Measurements from ENCODE around the gene SNRNP40. TPM values are rescaled to one million over a fixed set of nuclear protein-coding genes. Genes with fewer than 3 reads are reported as not detected.

The SNRNP40 gene
- total and polyA plus RNA-seq, 2 of the 13 experiments (the other 11 are each of a cell fraction or from before 2014, with no cell fraction given), result 51.0 to 147 TPM

- TF ChIP-seq BCLAF1 (IDR thresholded peaks at IDR 0.05) (no peak), HMGA1 (CRISPR knock-in tag; conservative IDR thresholded peaks at IDR 0.05) (no peak), TGIF2 (CRISPR knock-in tag; IDR thresholded peaks at IDR 0.05) (no peak; the same call in 1 of the 2 replicates), ZNF274 (CRISPR knock-in tag; IDR thresholded peaks at IDR 0.05) (peak; percentile 46; the same call in 1 of the 2 replicates), ZNF543 (CRISPR knock-in tag; IDR thresholded peaks at IDR 0.05) (no peak), PRDM15 (CRISPR knock-in tag; IDR thresholded peaks at IDR 0.05) (0 out of 2 replicates have a peak, but pooled peaks have one; percentile 19), ZNF17 (CRISPR knock-in tag; IDR thresholded peaks at IDR 0.05) (no peak), ZNF660 (CRISPR knock-in tag; IDR thresholded peaks at IDR 0.05; ENCODE audit: borderline replicate concordance, low read depth) (no peak), SP4 (CRISPR knock-in tag; IDR thresholded peaks at IDR 0.05) (peak; percentile 82), PCBP2 (optimal IDR thresholded peaks at IDR 0.05; ENCODE audit: low read depth, low read length, poor library complexity, severe bottlenecking) (no peak), GPN1 (CRISPR knock-in tag; IDR thresholded peaks at IDR 0.05; ENCODE audit: borderline replicate concordance) (no peak), MTF2 (CRISPR knock-in tag; IDR thresholded peaks at IDR 0.05; ENCODE audit: borderline replicate concordance) (no peak), NR0B2 (CRISPR knock-in tag; IDR thresholded peaks at IDR 0.05) (no peak), ZFP91 (CRISPR knock-in tag; IDR thresholded peaks at IDR 0.05; ENCODE audit: borderline replicate concordance) (peak; percentile 67; the same call in 1 of the 2 replicates), GATAD2A (CRISPR knock-in tag; IDR thresholded peaks at IDR 0.05) (no peak), ATM (IDR thresholded peaks at IDR 0.05; ENCODE audit: borderline replicate concordance) (no peak), BHLHE40 (IDR thresholded peaks at IDR 0.05; ENCODE audit: low read length) (no peak), MBD4 (IDR thresholded peaks at IDR 0.05; ENCODE audit: borderline replicate concordance, low read length) (no peak), BCL6 (CRISPR knock-in tag; IDR thresholded peaks at IDR 0.05) (no peak)
Measured at GRCh38 chr1:31296486-31297276, at the start of gene SNRNP40, which contains the start of gene ZCCHC17 (continued).

Data from HepG2 (cell line).